Endodermal cell (in vitro differentiated cells): ENCODE data around the gene RGS7. TPM values are rescaled to one million over a fixed set of nuclear protein-coding genes. Genes with fewer than 3 reads are reported as not detected.
"Not testable (repeated sequence)": the region's sequence is repeated elsewhere in the genome, so short reads cannot be mapped to it uniquely, and the experiment has no call there.

Experiments used
- DNase-seq: peaks from one replicate; pipeline ENCODE4 v3.0.0-alpha.2; 2017
- H3K27ac ChIP-seq: 2 replicates; pipeline ENCODE4 v1.5.1; 2013; ENCODE audit warnings: mild to moderate bottlenecking, low read depth, low read length, moderate library complexity
- H3K27me3 ChIP-seq: 2 replicates; pipeline ENCODE4 v1.6.1; 2013; ENCODE audit warnings: mild to moderate bottlenecking, low read length, moderate library complexity; ENCODE audit not compliant: insufficient read depth, control insufficient read depth, poor library complexity, severe bottlenecking
- H3K36me3 ChIP-seq: 2 replicates; pipeline ENCODE4 v1.7.0; 2013; ENCODE audit warnings: mild to moderate bottlenecking, low read length, moderate library complexity; ENCODE audit not compliant: control insufficient read depth, insufficient read depth
- H3K4me1 ChIP-seq: one replicate; pipeline ENCODE4 v1.7.0; 2013; ENCODE audit warnings: low read length; ENCODE audit not compliant: control insufficient read depth, insufficient read depth
- H3K4me3 ChIP-seq: 2 replicates; pipeline ENCODE4 v1.5.1; 2013; ENCODE audit warnings: mild to moderate bottlenecking, low read length, moderate library complexity
- H3K9ac ChIP-seq: 2 replicates; pipeline ENCODE4 v1.6.1; 2013; ENCODE audit warnings: mild to moderate bottlenecking, low read length, moderate library complexity; ENCODE audit not compliant: poor library complexity, severe bottlenecking; ENCODE audit errors: extremely low read depth
- H3K9me3 ChIP-seq: 2 replicates; pipeline ENCODE4 v1.6.1; 2013; ENCODE audit warnings: mild to moderate bottlenecking, low read length, moderate library complexity; ENCODE audit not compliant: control insufficient read depth
- H3K27ac Mint-ChIP-seq: 2 replicates; pipeline ENCODE4 v1.8.0; 2020; ENCODE audit warnings: mixed read lengths
- H3K27me3 Mint-ChIP-seq: 2 replicates; pipeline ENCODE4 v1.8.0; 2021; ENCODE audit warnings: mild to moderate bottlenecking, mixed read lengths; ENCODE audit not compliant: insufficient read depth
- H3K36me3 Mint-ChIP-seq: 2 replicates; pipeline ENCODE4 v1.8.0; 2020; ENCODE audit warnings: low read depth, mixed read lengths
- H3K4me1 Mint-ChIP-seq: 2 replicates; pipeline ENCODE4 v1.8.0; 2020; ENCODE audit warnings: mixed read lengths
- H3K4me3 Mint-ChIP-seq: 2 replicates; pipeline ENCODE4 v1.8.0; 2020; ENCODE audit warnings: mild to moderate bottlenecking, moderate library complexity, mixed read lengths
- H3K9me3 Mint-ChIP-seq: 2 replicates; pipeline ENCODE4 v1.8.0; 2020; ENCODE audit warnings: mild to moderate bottlenecking, mixed read lengths
- WGBS, 2 experiments: methylation state at CpG; one replicate each; pipeline versions ENCODE4 v1.1.5 to v1.1.7; 2013; ENCODE audit warnings: missing lambda C conversion rate in 2 of 2, mixed read lengths in 1 of 2; ENCODE audit not compliant: insufficient coverage in 1 of 2, insufficient read length in 1 of 2; 5-methylcytosine and 5-hydroxymethylcytosine counted together
- total RNA-seq, 2 donors: library from RNA; stranded (reverse); fragmentation: NEBNext Ultra II Directional in 1 of 2; extraction: Animal tissue kit (Norgen Biotek cat#: 25700) in 1 of 2; gene quantifications; 2 replicates in 1 of 2; 3 replicates in 1 of 2; pipeline ENCODE4 v1.2.1, GENCODE V29; 2021
- TF ChIP-seq, protein P1 (sequence below): fragments of 200-600 bp; sonication (generic); conservative IDR thresholded peaks from 2 replicates; pipeline ENCODE4 v1.5.0; 2021; ENCODE audit warnings: antibody characterized with exemption, mild to moderate bottlenecking

RGS7 gene
- total RNA-seq, 2 donors from 2014 or later: 1.0 to 1.1 TPM

DNA sequence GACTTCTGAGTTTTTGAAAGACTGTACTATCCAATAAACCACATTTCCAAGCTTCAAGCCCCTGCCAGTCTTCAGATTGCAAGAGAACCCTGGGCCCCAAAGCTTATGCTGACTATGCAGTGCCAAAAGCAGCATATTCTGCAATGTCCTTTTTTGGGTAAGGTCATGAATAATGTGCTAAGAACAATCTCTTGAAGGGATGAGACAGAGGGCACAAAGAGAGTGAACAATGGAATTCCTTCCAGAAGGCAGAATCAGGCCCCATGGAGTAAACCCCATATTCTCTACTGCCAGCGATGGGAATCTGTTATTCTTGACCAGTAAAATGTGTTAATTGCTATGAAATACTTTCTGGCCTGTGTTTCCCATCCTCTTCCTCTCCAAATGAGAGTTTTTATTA lies 190.4 kb downstream of the RGS7 start:
- H3K4me1 Mint-ChIP-seq: peaks cover 12% of the 10 kb centered on the region
- H3K27ac Mint-ChIP-seq: no peak overlapping the region
- Histone ChIP-seq H3K27me3 (no peaks in the 10 kb centered on the region), H3K4me3 (no peak overlapping the region), H3K36me3 (no peaks in the 10 kb centered on the region), H3K4me1 (no peaks in the 10 kb centered on the region), H3K27ac (no peak overlapping the region), H3K9ac (no peak overlapping the region), H3K9me3 (no peaks in the 10 kb centered on the region)
- TF ChIP-seq, protein P1, sequence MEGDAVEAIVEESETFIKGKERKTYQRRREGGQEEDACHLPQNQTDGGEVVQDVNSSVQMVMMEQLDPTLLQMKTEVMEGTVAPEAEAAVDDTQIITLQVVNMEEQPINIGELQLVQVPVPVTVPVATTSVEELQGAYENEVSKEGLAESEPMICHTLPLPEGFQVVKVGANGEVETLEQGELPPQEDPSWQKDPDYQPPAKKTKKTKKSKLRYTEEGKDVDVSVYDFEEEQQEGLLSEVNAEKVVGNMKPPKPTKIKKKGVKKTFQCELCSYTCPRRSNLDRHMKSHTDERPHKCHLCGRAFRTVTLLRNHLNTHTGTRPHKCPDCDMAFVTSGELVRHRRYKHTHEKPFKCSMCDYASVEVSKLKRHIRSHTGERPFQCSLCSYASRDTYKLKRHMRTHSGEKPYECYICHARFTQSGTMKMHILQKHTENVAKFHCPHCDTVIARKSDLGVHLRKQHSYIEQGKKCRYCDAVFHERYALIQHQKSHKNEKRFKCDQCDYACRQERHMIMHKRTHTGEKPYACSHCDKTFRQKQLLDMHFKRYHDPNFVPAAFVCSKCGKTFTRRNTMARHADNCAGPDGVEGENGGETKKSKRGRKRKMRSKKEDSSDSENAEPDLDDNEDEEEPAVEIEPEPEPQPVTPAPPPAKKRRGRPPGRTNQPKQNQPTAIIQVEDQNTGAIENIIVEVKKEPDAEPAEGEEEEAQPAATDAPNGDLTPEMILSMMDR: no peak
- H3K4me3 Mint-ChIP-seq: no peak overlapping the region
- DNase-seq: no peak
- H3K9me3 Mint-ChIP-seq: no peaks in the 10 kb centered on the region
- WGBS, 2 experiments: 100% methylated on average over 1 of the region's 1 CpG; no CpG with 5 or more reads in 1 of the 2 experiments
- no peaks in the 10 kb centered on the region for H3K27me3 Mint-ChIP-seq
- no peaks in the 10 kb centered on the region for H3K36me3 Mint-ChIP-seq

DNA sequence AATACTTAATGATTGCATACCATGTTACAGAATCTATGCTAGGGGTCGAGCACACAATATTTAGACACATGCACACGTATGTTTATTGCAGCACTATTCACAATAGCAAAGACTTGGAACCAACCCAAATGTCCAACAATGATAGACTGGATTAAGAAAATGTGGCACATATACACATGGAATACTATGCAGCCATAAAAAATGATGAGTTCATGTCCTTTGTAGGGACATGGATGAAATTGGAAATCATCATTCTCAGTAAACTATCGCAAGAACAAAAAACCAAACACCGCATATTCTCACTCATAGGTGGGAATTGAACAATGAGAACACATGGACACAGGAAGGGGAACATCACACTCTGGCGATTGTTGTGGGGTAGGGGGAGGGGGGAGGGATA lies 191.7 kb downstream of the RGS7 start:
- not testable (repeated sequence) for DNase-seq, H3K4me3 ChIP-seq, H3K9me3 Mint-ChIP-seq, H3K4me3 Mint-ChIP-seq, H3K36me3 ChIP-seq, H3K27ac ChIP-seq, H3K27me3 ChIP-seq, H3K9me3 ChIP-seq, H3K36me3 Mint-ChIP-seq, H3K27me3 Mint-ChIP-seq, H3K27ac Mint-ChIP-seq, H3K4me1 ChIP-seq, H3K9ac ChIP-seq
- H3K4me1 Mint-ChIP-seq: peaks cover 12% of the 10 kb centered on the region
- WGBS, 2 experiments: 86% methylated on average over 3 of the region's 5 CpGs; no CpG with 5 or more reads in 1 of the 2 experiments

DNA sequence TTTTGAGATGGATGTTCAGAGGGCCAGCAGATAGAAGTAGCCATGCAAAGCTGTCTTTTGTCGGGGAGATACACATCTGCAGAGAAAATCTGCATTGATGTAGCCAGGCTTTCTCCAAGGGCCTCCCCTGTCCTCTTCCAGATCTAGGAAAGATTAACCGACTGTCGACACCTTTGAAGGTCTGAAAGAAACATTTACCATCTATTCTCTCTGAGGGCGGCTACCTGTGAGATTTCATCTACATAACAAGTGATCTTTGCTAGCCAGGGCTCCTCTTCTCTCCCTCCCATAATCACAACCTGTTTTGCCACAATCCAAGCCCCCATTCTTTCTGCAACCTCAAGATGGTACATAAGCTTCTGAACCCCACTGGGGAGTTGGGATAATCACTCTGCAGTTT lies 193.6 kb downstream of the RGS7 start:
- Mint-ChIP-seq H3K4me3 (no peak overlapping the region), H3K27ac (peak overlapping the region; percentile 4), H3K4me1 (peaks cover 12% of the 10 kb centered on the region), H3K36me3 (no peaks in the 10 kb centered on the region), H3K9me3 (no peaks in the 10 kb centered on the region), H3K27me3 (no peaks in the 10 kb centered on the region)
- WGBS, 2 experiments: 48 to 70% methylated on average over 3 to 4 of the region's 4 CpGs
- no peaks in the 10 kb centered on the region for H3K27me3 ChIP-seq
- TF ChIP-seq, protein P1: no peak
- no peaks in the 10 kb centered on the region for H3K9me3 ChIP-seq
- H3K9ac ChIP-seq: no peak overlapping the region
- H3K4me3 ChIP-seq: no peak overlapping the region
- no peak overlapping the region for H3K27ac ChIP-seq
- H3K4me1 ChIP-seq: no peaks in the 10 kb centered on the region
- no peaks in the 10 kb centered on the region for H3K36me3 ChIP-seq
- DNase-seq: peak; percentile 71

DNA sequence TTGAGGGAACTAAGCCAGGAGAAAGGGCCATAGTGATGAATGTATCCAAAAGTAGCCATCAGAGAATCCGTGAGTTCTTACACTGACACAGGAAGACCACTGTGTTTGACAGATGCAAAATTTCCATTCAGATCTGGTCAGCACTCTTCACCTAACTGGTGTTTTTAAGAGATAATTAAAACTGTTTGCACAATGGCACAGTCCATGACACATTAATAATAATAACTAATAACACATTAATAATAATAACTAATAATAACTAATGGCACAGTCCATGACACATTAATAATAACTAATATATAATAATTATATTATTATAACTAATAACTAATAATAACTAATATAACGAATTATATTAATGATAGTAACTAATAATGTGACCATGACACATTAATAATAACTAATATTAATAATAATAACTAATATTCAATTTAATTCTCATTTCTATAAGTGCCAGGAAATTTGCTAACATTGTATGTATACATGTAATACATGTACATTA lies 195.8 kb downstream of the RGS7 start:
- Histone ChIP-seq H3K9ac (no peak overlapping the region), H3K4me1 (no peaks in the 10 kb centered on the region), H3K9me3 (no peaks in the 10 kb centered on the region), H3K27me3 (no peaks in the 10 kb centered on the region), H3K27ac (no peak overlapping the region), H3K4me3 (no peak overlapping the region), H3K36me3 (no peaks in the 10 kb centered on the region)
- Mint-ChIP-seq H3K27ac (no peak overlapping the region), H3K9me3 (no peaks in the 10 kb centered on the region), H3K36me3 (no peaks in the 10 kb centered on the region), H3K4me3 (no peak overlapping the region), H3K27me3 (no peaks in the 10 kb centered on the region), H3K4me1 (peaks cover 12% of the 10 kb centered on the region)
- 88 to 100% methylated on average over 1 of the region's 2 CpGs for WGBS, 2 experiments
- no peak for DNase-seq
- TF ChIP-seq, protein P1: no peak
